HTERT RPE-1 (cell line): ENCODE data around the gene RAD51D.
"Not testable (repeated sequence)": the region's sequence is repeated elsewhere in the genome, so short reads cannot be mapped to it uniquely, and the experiment has no call there.

Experiments
- in situ Hi-C: fragments of 300-500 bp; cut with MboI; formaldehyde crosslinking; loops from 4 replicates; pipeline ENCODE4 v1.14.3; 2020; ENCODE audit warnings: low sequenced_read_pairs

Gene RAD51D

DNA sequence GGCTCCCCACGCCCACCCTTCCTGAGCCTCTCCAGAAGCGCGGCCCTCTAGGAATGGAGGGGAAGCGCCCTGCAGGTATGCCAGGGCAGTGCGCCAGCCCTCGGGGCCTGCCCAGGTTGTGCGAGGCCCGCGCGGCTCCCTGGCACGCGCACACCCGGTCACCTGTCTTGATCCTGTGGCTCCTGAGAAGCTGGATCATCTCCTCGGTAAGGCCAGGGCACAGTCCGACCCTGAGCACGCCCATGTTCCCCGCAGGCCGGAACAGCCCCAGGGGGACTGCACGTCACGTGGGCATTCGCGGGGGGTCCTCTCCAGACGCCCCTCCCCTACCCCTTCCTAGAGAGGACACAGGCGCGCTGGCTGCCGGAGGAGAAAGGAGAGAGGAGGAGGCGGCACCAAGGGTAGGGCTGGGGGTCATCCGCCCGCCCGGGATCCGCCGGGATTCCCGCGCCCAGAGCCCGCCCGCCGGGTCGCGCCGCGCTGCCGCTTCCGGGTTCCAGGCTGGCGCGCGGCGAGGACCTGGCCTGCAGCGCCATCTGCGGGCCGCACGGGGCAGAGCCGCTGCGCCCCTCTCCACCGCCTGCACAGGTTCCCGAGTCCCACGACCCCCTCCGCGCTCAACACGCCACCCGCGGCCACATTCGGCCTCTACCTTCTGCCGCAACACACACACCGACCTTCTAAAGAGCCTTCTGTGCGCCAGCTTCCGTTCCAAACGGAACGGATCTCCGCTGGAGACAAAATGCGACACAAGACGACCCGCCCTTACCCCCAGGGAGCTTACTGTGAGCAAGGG, at the start of gene RAD51D:
RAD51D (minus strand) TSS at position 491 of the 796 bp plus-strand sequence; CDS start at position 244, 247 bp downstream.
- in situ Hi-C loops, result no loop called here

GRCh38 chr17:35167666-35168065, 48.0 kb upstream of the RAD51D start:
- in situ Hi-C loops, result no loop called here

DNA sequence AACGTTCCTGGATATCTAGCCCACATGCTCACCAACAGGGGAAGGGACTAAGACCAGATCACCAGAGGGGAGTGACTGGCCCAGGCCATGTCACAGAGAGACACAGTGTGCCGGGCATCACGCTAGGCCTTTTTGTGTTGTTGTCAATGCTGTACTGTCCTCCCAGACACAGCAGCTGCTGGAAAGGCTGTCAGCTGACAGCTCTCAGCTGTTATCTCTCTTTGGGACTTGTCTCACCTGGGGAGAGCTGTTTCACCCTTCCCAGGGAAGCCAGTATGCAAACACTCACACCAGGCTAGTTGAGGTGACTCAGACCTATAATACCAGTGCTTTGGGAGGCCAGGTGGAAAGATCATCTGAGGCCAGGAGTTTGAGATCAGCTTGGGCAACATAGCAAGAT, 47.4 kb upstream of the RAD51D start:
- in situ Hi-C loops, result no loop called here

DNA sequence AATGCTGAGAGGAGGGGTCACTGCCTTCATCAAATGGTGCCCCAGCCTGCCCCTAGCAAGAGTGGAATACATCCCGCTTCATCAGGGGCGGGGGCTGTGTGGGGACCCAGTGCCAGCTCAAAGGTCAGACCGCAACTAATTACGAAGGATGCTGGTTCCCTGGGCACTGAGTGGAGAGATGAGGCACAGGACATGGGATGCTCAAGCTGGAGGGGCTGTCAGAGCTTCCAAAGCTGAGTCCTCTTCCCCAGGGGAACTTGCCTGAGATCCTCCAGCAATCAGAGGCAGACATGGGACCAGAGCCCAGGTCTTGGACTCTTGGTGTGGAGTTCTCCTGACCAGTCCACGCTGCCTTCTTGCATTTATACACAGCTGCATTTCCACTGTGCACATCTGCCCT, 46.9 kb upstream of the RAD51D start:
- in situ Hi-C loops, result no loop called here

GRCh38 chr17:35164716-35165115, 45.1 kb upstream of the RAD51D start:
- in situ Hi-C loops, result no loop called here

DNA sequence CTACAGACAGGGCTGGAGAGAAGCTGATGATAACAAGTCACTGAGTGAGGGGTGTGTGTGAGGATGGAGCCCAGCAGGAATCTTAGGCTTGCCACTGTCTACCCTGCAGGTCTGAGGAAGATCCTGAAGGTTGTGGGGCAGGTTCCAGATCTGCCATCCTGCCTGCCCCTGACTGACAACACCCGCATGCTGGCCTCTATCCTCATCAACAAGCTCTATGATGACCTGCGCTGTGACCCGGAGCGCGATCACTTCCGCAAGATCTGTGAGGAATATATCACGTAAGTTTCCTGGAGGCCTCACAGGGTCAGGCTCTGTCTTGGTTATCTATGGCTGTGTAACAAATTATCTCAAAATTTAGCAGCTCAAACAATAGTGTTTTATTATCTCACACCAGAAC, 44.2 kb upstream of the RAD51D start:
- in situ Hi-C loops, result no loop called here

GRCh38 chr17:35162755-35163154, 43.1 kb upstream of the RAD51D start:
- in situ Hi-C loops, result no loop called here

DNA sequence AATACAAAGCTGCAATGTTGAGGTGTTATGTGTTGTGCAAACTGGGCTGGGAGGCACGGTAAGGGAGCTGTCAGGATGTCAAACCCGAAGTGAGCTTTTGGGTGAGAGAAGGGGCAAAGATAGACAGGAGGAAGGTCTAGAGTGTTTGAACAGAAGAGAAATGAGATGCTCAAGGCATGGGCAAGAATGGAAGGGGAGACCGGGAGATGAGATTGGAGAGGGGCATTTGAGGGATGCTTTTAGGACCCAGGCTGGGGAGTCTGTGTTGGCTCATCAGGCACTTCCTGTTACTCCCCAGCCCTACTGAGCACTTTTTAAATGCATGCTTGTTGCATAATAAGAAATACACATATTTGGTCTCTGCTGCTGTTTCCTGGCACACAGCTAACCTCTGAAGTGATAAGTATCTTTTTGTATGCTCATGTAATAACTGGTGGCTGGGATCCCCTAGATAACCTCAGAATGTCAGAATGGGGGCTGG, 41.7 kb upstream of the RAD51D start:
- in situ Hi-C loops, result no loop called here

DNA sequence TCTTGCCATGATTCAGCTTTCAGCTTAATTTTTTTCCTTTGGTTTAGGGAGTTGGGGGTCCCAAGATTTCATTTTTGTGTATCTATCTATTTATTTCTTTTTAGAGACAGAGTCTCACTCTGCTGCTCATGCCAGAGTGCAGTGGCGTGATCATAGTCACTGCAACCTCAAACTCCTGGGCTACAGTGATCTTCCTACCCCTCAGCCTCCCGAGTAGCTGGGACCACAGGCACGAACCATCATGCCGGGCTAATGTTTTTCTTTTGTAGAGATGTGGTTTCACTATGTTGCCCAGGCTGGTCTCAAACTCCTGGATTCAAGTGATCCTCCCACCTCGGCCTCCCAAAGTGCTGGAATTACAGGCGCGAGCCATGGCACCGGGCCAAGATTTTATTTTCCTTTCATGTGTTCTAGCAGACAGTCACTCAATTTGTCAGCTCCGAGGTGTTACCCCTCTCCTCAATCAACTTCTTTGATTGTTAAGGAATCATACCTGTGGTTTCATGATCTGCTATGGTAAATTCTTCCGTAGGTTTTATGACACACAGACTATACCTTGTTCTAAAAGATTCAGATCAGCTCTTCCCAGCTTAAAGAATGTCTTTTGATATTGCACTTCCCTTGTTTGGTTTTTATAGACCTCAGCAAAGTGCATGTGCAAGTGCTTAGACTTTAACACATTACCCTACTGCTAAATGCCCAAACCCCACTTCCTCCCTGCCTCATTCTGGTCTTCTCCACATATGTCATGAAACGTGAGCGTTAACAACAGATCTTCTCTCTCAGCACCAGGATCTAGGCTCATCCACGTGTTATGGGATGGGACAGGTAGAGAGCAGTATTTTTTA, 40.9 kb upstream of the RAD51D start:
- in situ Hi-C loops, result no loop called here

DNA sequence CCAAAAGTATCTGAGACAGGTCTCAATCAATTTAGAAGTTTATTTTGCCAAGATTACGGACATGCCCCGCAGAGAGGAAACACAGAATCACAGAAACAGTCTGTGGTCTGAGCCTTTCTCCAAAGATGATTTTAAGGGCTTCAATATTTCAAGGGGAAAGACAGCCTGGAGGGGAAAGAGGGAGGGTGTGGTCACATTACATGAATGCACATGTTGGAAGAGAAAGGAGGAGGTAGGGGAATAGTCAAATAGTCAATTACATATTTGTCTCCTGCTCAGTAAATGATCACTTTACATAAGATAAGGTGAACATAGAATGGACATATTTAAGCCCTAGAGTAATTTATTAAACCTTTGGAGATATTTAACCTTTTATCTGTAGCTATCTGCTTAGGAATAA, 40.3 kb upstream of the RAD51D start:
- in situ Hi-C loops, result no loop called here

GRCh38 chr17:35155246-35155645, 35.6 kb upstream of the RAD51D start:
- in situ Hi-C loops, result no loop called here

DNA sequence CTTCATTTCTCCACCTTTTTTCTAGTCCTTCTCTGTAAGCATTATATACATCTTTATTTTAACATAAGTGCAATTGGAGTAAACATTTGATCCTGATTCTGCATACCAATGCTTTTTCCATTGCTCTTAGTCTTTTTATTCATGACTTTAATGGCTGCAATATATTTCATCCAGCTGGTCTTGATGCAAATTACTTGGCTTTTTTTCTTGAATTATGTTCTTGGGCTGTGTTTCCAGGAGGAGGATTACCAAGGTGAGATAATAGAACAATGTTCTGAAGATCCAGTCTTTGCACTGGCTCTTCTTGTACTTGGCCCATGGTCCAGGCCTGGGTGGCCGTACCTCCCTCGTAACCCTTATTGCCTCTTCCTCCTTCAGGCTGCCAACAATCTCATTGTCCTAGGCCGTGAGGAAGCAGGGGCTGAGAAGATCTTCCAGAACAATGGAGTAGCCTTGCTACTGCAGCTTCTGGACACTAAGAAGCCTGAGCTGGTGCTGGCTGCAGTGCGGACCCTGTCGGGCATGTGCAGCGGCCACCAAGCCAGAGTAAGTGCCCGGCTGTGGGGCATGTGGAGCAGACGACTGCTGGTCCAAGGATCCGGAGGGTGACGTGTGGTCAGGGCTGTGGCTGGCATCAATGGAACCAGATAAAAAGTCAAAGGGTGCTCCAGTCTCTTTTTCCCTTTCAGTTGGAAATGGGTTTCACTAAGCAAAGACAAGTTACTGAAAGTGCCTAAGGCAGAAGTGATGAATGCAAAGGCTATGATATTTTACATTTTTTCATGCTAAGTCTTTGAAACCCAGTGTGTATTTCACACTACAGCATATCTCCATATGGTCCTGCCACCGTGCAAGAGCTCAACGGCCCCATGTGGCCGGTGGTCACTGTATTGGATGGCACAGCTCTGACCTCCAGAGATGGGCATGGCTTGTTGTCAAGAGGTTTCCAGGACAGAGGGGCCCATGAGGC, 34.8 kb upstream of the RAD51D start:
- in situ Hi-C loops, result no loop called here

DNA sequence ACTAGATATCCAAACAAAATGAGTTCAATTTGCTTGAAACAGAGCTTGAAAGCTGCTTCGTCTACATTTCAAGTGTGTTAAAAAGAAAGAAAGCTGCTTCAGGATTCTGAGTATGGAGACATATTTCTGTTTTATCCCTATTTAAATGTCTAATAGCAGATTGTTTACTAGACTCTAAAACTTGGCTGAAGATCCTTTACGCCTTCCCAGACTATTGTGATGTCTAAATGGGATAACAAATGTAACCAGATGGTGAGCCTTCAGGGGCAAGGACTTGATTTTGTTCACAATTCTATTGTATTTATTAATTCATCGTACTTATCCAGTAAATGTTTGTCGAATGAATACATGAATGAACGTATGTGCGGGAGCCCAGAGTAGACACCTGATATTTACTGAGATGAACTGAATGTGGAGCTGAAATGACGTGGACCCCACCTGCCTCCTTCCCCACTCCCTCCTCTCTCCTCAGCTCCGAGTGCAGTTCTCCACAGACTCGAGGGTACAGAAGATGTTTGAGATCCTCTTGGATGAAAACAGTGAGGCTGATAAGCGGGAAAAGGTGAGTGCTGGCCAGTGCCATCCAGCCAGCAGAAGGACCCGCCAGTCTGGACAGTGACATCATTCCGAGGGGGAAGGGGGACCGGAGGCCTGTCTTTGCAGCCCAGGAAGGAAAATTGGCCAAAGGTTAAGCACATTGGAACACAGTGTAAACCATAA, 32.9 kb upstream of the RAD51D start:
- in situ Hi-C loops, result no loop called here

DNA sequence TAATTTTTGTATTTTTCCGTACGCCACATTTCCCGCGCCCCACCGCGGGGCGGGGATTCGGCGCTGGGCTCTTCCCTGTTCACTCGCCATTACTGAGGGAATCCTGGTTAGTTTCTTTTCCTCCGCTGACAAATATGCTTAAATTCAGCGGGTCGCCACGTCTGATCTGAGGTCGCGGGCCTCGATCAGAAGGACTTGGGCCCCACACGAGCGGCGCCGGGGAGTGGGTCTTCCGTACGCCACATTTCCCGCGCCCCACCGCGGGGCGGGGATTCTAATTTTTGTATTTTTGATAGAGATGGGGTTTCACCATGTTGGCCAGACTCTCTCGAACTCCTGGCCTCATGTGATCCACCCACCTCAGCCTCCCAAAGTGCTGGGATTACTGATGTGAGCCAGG, 31.4 kb upstream of the RAD51D start:
- in situ Hi-C loops, result not testable (repeated sequence)

DNA sequence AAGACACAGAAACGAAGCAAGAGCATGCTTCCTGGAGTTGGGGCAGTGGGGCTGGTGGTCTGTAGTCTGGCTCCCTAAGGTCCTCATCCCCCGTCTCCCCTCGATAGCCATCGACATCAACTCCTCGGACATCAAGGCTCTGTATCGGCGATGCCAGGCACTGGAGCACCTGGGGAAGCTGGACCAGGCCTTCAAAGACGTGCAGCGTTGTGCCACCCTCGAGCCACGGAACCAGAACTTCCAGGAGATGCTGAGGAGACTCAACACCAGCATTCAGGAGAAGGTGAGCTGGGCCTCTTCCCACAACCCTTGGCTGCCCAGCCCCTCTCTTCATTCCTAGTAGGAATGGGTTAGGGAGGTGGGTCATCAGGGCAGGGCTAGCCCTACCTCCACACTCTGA, 30.3 kb upstream of the RAD51D start:
- in situ Hi-C loops, result no loop called here

DNA sequence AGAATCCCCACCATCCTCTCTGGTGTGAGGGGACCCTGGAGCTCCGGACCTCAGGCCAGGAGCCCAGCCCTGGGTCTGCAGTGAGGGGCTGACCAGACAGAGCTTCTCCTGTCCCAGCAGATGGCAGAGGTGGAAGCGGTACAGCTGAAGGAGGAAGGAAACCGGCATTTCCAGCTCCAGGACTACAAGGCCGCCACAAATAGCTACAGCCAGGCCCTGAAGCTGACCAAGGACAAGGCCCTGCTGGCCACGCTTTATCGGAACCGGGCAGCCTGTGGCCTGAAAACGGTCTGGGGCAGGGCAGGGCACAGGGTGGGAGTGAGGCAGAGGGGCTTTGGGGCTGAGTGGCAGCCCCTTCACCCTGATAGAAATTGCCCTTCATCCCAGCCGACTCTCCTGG, 28.5 kb upstream of the RAD51D start:
- in situ Hi-C loops, result no loop called here

DNA sequence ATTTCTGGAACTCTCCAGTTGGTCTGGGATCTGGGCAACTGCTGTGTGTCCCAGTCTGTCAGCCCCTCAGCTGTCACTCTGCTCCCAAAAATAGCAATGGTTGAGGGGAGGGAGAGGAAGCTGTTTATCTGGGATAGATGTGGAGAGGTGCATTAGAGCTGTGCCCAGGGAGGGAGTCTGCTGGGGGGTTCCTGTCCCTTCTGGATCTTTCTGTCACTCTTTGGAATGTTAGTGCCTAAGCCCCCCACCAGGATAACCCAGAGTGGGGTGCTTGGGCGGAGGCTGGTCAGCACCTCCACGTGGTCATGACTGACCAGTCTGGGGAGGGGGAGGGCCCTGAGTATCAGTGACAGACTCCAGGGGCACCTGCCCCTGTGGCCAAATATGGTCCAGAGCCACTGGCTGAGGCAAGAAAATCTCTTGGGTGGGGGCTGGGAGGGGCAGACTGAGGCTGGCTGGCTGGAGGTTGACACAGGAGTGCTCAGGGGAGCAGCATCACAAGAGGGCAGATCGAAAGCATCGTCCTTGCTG, 27.8 kb upstream of the RAD51D start, which contains the start of gene UNC45B:
UNC45B (plus strand) TSS at position 443 of the 531 bp plus-strand sequence. CDS start 447 bp downstream, outside the sequence.
- in situ Hi-C loops, result no loop called here

DNA sequence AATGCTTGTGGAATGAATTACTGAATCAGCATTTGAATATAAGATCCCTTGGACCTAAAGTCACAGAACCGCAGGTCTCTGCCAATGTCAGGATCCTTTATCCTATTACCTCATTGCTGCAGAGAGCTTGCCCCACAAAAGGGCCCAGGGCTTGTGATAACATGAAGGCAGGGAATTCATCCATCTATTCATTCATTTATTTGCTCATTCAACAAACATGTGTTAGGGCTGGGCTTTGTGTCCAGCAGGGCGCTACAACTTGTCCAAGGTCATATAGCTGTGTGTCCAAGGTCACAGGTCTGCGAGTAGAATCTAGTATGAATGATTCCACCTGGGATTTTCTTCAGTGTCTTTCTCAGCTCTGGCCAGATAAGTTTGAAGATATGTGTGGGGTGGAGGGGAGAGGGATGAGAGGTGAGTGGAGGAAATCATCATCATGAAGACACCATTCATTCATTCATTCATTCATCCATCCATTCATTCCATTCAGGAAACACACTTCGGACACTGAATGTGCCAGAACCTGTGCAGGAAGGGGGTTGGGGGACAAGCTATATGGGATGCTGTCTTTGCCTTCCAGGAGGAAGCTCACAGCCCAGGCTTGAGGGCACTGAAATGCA, 26.7 kb upstream of the RAD51D start:
- in situ Hi-C loops, result no loop called here

DNA sequence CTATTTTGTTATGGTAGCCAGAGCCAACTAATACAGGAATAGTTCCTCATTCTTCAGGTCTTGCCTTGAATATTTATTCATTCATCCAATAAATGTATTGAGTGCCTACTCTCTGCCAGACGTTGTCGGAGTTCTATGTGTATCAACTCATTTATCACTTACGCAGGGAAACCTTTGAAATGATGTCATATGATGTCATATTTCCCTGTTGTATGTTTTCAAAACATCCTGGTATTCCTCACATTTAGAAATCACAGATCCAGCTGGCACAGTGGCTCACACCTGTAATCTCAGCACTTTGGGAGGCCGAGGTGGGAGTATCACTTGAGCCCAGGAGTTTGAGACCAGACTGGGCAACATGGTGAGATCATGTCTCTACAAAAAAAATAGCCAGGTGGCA, 25.2 kb upstream of the RAD51D start:
- in situ Hi-C loops, result no loop called here
